ENCODE results near the gene GREB1. TPM values are rescaled to one million over a fixed set of nuclear protein-coding genes. Genes with fewer than 3 reads are reported as not detected.

The GREB1 gene
- total and polyA plus RNA-seq, 2 experiments from 2014 or later, result 12.0 to 35.0 TPM

DNA sequence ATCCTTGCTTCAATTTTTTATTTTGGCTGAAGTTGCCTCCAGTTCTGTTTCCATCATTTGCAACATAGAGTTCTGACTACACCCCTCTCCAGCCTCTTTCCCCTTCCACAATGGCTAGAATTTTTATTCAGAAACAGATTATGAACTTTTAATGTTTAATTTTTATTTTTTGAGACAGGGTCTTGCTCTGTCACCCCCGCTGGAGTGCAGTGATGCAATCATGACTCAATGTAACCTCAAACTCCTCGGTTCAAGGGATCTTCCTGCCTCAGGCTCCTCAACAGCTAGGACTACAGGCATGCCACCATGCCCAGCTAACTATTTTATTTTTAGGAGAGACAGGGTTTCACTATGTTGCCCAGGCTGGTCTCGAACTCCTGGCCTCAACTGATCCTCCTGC, 133.3 kb downstream of the GREB1 start:
- Mint-ChIP-seq H3K27me3 (ENCODE audit: insufficient read depth, low read depth, poor library complexity) (peaks cover 22% of the 10 kb centered on the region), H3K4me3 (no peak overlapping the region)
- H3K4me2 ChIP-seq, result no peak overlapping the region

More for the DNA sequence above, 133.3 kb downstream of the GREB1 start:
- Histone ChIP-seq H4K20me1 (replicated peaks; ENCODE audit: insufficient read depth) (no peaks in the 10 kb centered on the region), H2AFZ (no peak overlapping the region), H3K27me3 (ENCODE audit: insufficient read depth) (peaks cover 34% of the 10 kb centered on the region), H3K27ac (ENCODE audit: low read depth) (no peak overlapping the region), H3K4me3 (no peak overlapping the region), H3F3A (replicated peaks; ENCODE audit: low read depth) (no peaks in the 10 kb centered on the region), H3K9me2 (ENCODE audit: insufficient read depth) (no peaks in the 10 kb centered on the region), H3K36me3 (ENCODE audit: insufficient read depth) (no peaks in the 10 kb centered on the region), H3K79me2 (replicated peaks; ENCODE audit: insufficient read depth) (no peaks in the 10 kb centered on the region), H3K4me1 (ENCODE audit: insufficient read depth) (no peaks in the 10 kb centered on the region; the same call in 1 of the 2 replicates)
- Mint-ChIP-seq H3K27ac (no peak overlapping the region), H3K9me3 (peaks cover 5% of the 10 kb centered on the region), H3K36me3 (ENCODE audit: low read depth) (no peaks in the 10 kb centered on the region; the same call in 2 of the 3 replicates), H3K4me1 (peaks cover 5% of the 10 kb centered on the region; the same call in 2 of the 3 replicates)
- TF ChIP-seq POLR2AphosphoS5 (IDR thresholded peaks at IDR 0.05; ENCODE audit: low read depth) (no peak), ZNF331 (CRISPR knock-in tag; IDR thresholded peaks at IDR 0.05; ENCODE audit: low read depth) (no peak), CREB1 (CRISPR knock-in tag; IDR thresholded peaks at IDR 0.05; ENCODE audit: low read depth) (no peak), EZH2phosphoT487 (IDR thresholded peaks at IDR 0.05; ENCODE audit: unreplicated experiment) (no peak), ZNF114 (CRISPR knock-in tag; IDR thresholded peaks at IDR 0.05) (no peak), JUNB (IDR thresholded peaks at IDR 0.05; ENCODE audit: unreplicated experiment) (no peak), EZH2 (IDR thresholded peaks at IDR 0.05; ENCODE audit: low read depth, unreplicated experiment) (no peak)
- TF ChIP-seq, protein P1, sequence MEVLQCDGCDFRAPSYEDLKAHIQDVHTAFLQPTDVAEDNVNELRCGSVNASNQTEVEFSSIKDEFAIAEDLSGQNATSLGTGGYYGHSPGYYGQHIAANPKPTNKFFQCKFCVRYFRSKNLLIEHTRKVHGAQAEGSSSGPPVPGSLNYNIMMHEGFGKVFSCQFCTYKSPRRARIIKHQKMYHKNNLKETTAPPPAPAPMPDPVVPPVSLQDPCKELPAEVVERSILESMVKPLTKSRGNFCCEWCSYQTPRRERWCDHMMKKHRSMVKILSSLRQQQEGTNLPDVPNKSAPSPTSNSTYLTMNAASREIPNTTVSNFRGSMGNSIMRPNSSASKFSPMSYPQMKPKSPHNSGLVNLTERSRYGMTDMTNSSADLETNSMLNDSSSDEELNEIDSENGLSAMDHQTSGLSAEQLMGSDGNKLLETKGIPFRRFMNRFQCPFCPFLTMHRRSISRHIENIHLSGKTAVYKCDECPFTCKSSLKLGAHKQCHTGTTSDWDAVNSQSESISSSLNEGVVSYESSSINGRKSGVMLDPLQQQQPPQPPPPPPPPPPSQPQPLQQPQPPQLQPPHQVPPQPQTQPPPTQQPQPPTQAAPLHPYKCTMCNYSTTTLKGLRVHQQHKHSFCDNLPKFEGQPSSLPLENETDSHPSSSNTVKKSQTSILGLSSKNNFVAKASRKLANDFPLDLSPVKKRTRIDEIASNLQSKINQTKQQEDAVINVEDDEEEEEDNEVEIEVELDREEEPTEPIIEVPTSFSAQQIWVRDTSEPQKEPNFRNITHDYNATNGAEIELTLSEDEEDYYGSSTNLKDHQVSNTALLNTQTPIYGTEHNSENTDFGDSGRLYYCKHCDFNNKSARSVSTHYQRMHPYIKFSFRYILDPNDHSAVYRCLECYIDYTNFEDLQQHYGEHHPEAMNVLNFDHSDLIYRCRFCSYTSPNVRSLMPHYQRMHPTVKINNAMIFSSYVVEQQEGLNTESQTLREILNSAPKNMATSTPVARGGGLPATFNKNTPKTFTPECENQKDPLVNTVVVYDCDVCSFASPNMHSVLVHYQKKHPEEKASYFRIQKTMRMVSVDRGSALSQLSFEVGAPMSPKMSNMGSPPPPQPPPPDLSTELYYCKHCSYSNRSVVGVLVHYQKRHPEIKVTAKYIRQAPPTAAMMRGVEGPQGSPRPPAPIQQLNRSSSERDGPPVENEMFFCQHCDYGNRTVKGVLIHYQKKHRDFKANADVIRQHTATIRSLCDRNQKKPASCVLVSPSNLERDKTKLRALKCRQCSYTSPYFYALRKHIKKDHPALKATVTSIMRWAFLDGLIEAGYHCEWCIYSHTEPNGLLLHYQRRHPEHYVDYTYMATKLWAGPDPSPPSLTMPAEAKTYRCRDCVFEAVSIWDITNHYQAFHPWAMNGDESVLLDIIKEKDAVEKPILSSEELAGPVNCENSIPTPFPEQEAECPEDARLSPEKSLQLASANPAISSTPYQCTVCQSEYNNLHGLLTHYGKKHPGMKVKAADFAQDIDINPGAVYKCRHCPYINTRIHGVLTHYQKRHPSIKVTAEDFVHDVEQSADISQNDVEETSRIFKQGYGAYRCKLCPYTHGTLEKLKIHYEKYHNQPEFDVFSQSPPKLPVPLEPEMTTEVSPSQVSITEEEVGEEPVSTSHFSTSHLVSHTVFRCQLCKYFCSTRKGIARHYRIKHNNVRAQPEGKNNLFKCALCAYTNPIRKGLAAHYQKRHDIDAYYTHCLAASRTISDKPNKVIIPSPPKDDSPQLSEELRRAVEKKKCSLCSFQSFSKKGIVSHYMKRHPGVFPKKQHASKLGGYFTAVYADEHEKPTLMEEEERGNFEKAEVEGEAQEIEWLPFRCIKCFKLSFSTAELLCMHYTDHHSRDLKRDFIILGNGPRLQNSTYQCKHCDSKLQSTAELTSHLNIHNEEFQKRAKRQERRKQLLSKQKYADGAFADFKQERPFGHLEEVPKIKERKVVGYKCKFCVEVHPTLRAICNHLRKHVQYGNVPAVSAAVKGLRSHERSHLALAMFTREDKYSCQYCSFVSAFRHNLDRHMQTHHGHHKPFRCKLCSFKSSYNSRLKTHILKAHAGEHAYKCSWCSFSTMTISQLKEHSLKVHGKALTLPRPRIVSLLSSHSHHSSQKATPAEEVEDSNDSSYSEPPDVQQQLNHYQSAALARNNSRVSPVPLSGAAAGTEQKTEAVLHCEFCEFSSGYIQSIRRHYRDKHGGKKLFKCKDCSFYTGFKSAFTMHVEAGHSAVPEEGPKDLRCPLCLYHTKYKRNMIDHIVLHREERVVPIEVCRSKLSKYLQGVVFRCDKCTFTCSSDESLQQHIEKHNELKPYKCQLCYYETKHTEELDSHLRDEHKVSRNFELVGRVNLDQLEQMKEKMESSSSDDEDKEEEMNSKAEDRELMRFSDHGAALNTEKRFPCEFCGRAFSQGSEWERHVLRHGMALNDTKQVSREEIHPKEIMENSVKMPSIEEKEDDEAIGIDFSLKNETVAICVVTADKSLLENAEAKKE (CRISPR knock-in tag; IDR thresholded peaks at IDR 0.05), result no peak
- TF ChIP-seq, protein P2, sequence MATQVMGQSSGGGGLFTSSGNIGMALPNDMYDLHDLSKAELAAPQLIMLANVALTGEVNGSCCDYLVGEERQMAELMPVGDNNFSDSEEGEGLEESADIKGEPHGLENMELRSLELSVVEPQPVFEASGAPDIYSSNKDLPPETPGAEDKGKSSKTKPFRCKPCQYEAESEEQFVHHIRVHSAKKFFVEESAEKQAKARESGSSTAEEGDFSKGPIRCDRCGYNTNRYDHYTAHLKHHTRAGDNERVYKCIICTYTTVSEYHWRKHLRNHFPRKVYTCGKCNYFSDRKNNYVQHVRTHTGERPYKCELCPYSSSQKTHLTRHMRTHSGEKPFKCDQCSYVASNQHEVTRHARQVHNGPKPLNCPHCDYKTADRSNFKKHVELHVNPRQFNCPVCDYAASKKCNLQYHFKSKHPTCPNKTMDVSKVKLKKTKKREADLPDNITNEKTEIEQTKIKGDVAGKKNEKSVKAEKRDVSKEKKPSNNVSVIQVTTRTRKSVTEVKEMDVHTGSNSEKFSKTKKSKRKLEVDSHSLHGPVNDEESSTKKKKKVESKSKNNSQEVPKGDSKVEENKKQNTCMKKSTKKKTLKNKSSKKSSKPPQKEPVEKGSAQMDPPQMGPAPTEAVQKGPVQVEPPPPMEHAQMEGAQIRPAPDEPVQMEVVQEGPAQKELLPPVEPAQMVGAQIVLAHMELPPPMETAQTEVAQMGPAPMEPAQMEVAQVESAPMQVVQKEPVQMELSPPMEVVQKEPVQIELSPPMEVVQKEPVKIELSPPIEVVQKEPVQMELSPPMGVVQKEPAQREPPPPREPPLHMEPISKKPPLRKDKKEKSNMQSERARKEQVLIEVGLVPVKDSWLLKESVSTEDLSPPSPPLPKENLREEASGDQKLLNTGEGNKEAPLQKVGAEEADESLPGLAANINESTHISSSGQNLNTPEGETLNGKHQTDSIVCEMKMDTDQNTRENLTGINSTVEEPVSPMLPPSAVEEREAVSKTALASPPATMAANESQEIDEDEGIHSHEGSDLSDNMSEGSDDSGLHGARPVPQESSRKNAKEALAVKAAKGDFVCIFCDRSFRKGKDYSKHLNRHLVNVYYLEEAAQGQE (IDR thresholded peaks at IDR 0.05; ENCODE audit: unreplicated experiment), result no peak
- TF ChIP-seq, protein P3, sequence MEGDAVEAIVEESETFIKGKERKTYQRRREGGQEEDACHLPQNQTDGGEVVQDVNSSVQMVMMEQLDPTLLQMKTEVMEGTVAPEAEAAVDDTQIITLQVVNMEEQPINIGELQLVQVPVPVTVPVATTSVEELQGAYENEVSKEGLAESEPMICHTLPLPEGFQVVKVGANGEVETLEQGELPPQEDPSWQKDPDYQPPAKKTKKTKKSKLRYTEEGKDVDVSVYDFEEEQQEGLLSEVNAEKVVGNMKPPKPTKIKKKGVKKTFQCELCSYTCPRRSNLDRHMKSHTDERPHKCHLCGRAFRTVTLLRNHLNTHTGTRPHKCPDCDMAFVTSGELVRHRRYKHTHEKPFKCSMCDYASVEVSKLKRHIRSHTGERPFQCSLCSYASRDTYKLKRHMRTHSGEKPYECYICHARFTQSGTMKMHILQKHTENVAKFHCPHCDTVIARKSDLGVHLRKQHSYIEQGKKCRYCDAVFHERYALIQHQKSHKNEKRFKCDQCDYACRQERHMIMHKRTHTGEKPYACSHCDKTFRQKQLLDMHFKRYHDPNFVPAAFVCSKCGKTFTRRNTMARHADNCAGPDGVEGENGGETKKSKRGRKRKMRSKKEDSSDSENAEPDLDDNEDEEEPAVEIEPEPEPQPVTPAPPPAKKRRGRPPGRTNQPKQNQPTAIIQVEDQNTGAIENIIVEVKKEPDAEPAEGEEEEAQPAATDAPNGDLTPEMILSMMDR (conservative IDR thresholded peaks at IDR 0.05; ENCODE audit: low read depth in 2 of 2), result no peak
- ATAC-seq, result no peak
- DNase-seq (ENCODE audit: low spot score), result no peak
